ENCODE measurements around the gene OGFOD1. TPM values are rescaled to one million over a fixed set of nuclear protein-coding genes. Genes with fewer than 3 reads are reported as not detected.

Gene OGFOD1
- total and polyA plus RNA-seq, 2 of the 13 experiments (the other 11 are each of a cell fraction or from before 2014, with no cell fraction given): 35.2 to 81.3 TPM

GRCh38 chr16:56479469-56479868, 28.1 kb downstream of the OGFOD1 start:
- peaks cover 11 to 40% of the 10 kb centered on the region in 2 experiments for H3K36me3 ChIP-seq (replicated peaks in 1 of 2; ENCODE audit: control insufficient read depth in 1 of 2, insufficient read depth in 2 of 2, low read length in 2 of 2)
- intact Hi-C loops (cut with micrococcal nuclease; ENCODE audit: unreplicated experiment): no loop called here
- no peak overlapping the region for H2AFZ ChIP-seq (ENCODE audit: low read length)
- H3K9me3 ChIP-seq (ENCODE audit: low read length): no peaks in the 10 kb centered on the region
- CTCF ChIA-PET (ENCODE audit: low intra/inter-chr PET ratio, low total read pairs): no interaction called here
- no peaks in the 10 kb centered on the region for H3K4me1 ChIP-seq (ENCODE audit: insufficient read depth, low read length)
- FAIRE-seq (no peak), DNase-seq (ENCODE audit: low spot score) (no peak), ATAC-seq (no peak; the same call in 2 of the 3 replicates)
- H3K4me2 ChIP-seq (ENCODE audit: low read depth, low read length): no peak overlapping the region
- WGBS (ENCODE audit: low lambda C conversion rate): 100% methylated on average over 2 of the region's 2 CpGs
- H4K20me1 ChIP-seq (ENCODE audit: insufficient read depth, low read length): no peaks in the 10 kb centered on the region
- TF ChIP-seq GATAD2A (CRISPR knock-in tag; IDR thresholded peaks at IDR 0.05): no peak
- TF ChIP-seq POLR2G (IDR thresholded peaks at IDR 0.05; ENCODE audit: low read depth, low read length): 0 out of 2 replicates have a peak, but pooled peaks have one; percentile 31
- TF ChIP-seq ZNF143 (CRISPR knock-in tag; IDR thresholded peaks at IDR 0.05): peak; percentile 62
- TF ChIP-seq THAP11 (CRISPR knock-in tag; IDR thresholded peaks at IDR 0.05): peak; percentile 58
- no TSS peak for BruUV-seq (replicated peaks)
- in situ Hi-C loops (cut with HindIII; ENCODE audit: extremely low pct_ligation_motif_present, low pct_unique_long_range_greater_than_20kb): no loop called here
- H3K79me2 ChIP-seq (ENCODE audit: insufficient read depth, low read length): no peaks in the 10 kb centered on the region
- H3K27me3 ChIP-seq (ENCODE audit: control insufficient read depth in 1 of 2, insufficient read depth in 2 of 2, low read length in 2 of 2): no peaks in the 10 kb centered on the region
- POLR2A ChIA-PET: interaction anchor here (1.1 to 2.1 kb wide), 3 partner anchors 28 to 129 kb away, joined by 3 to 7 read pairs (median 3); partner anchors contain the start of genes BBS2, MT2A, NUDT21 and OGFOD1
- H3K9ac ChIP-seq (ENCODE audit: insufficient read depth, low read depth, low read length): no peak overlapping the region
- H3K27ac ChIP-seq (ENCODE audit: extremely low read length, insufficient read depth, low read length): no peak overlapping the region
- H3K4me3 ChIP-seq (replicated peaks in 1 of 3; ENCODE audit: insufficient read depth in 1 of 3, low read depth in 2 of 3, low read length in 3 of 3): no peak overlapping the region

- Histone ChIP-seq H2AFZ (ENCODE audit: low read length) (no peak overlapping the region), H3K9me3 (ENCODE audit: low read length) (no peaks in the 10 kb centered on the region), H3K79me2 (ENCODE audit: insufficient read depth, low read length) (no peaks in the 10 kb centered on the region), H3K4me2 (ENCODE audit: low read depth, low read length) (no peak overlapping the region), H3K4me3 (replicated peaks in 1 of 3; ENCODE audit: insufficient read depth in 1 of 3, low read depth in 2 of 3, low read length in 3 of 3) (no peak overlapping the region), H3K27me3 (ENCODE audit: control insufficient read depth in 1 of 2, insufficient read depth in 2 of 2, low read length in 2 of 2) (no peaks in the 10 kb centered on the region), H3K36me3 (replicated peaks in 1 of 2; ENCODE audit: control insufficient read depth in 1 of 2, insufficient read depth in 2 of 2, low read length in 2 of 2) (peaks cover 10 to 35% of the 10 kb centered on the region in 2 experiments), H3K27ac (ENCODE audit: extremely low read length, insufficient read depth, low read length) (no peak overlapping the region), H4K20me1 (ENCODE audit: insufficient read depth, low read length) (no peaks in the 10 kb centered on the region), H3K9ac (ENCODE audit: insufficient read depth, low read depth, low read length) (no peak overlapping the region), H3K4me1 (ENCODE audit: insufficient read depth, low read length) (no peaks in the 10 kb centered on the region)
- CTCF ChIA-PET (ENCODE audit: low intra/inter-chr PET ratio, low total read pairs): no interaction called here
- TF ChIP-seq FOXO4 (CRISPR knock-in tag; conservative IDR thresholded peaks at IDR 0.05): 0 out of 2 replicates have a peak, but pooled peaks have one; percentile 45
- no peak for TF ChIP-seq REXO4 (CRISPR knock-in tag; IDR thresholded peaks at IDR 0.05; ENCODE audit: borderline replicate concordance)
- intact Hi-C loops (cut with micrococcal nuclease; ENCODE audit: unreplicated experiment) (no loop called here), in situ Hi-C loops (cut with HindIII; ENCODE audit: extremely low pct_ligation_motif_present, low pct_unique_long_range_greater_than_20kb) (no loop called here)
- ATAC-seq (no peak), DNase-seq (ENCODE audit: low spot score) (no peak), FAIRE-seq (no peak)
- BruUV-seq (replicated peaks): no TSS peak
- 88% methylated on average over 7 of the region's 7 CpGs for WGBS (ENCODE audit: low lambda C conversion rate)
- POLR2A ChIA-PET: no interaction called here
Measured at GRCh38 chr16:56480776-56481467, 29.6 kb downstream of the OGFOD1 start.

Data from HepG2 (cell line).